Posterior cingulate gyrus (tissue), 11 donors: Measurements from ENCODE around the gene ERCC2.

ENCODE experiments used
- DNase-seq, 10 donors: peaks; one replicate each; pipeline versions ENCODE4 v3.0.0 to v3.0.0-alpha.2; 2020 to 2021; ENCODE audit warnings: mixed read lengths in 3 of 10
- intact Hi-C: fragments of 100-400 bp; cut with DNase I; formaldehyde crosslinking; loops from one replicate; pipeline ENCODE4 v1.15.1; 2023

ERCC2 gene

DNA sequence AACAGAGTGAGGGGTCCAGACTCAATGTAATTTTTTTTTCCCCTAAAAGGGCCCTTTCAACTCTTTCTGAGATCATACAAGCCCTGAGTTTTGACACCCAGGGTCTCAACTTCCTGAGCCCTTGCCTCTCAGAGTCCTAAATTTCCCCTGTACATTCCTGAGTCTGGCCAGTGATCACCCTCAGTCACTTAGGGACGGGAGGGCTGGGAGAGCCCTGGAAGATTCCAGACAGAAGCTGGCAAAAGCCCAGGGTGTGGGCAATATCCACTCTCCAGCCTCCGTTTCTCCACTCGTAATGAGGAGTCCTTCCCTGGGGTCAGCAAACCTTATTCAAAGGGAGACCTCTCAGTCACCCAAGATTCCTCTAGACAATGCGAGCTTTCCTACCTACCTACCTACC is 32.9 kb upstream of the ERCC2 start:
- peak in 2 of 10 donors; percentile 39 to 50 for DNase-seq
- intact Hi-C loops = no loop called here

DNA sequence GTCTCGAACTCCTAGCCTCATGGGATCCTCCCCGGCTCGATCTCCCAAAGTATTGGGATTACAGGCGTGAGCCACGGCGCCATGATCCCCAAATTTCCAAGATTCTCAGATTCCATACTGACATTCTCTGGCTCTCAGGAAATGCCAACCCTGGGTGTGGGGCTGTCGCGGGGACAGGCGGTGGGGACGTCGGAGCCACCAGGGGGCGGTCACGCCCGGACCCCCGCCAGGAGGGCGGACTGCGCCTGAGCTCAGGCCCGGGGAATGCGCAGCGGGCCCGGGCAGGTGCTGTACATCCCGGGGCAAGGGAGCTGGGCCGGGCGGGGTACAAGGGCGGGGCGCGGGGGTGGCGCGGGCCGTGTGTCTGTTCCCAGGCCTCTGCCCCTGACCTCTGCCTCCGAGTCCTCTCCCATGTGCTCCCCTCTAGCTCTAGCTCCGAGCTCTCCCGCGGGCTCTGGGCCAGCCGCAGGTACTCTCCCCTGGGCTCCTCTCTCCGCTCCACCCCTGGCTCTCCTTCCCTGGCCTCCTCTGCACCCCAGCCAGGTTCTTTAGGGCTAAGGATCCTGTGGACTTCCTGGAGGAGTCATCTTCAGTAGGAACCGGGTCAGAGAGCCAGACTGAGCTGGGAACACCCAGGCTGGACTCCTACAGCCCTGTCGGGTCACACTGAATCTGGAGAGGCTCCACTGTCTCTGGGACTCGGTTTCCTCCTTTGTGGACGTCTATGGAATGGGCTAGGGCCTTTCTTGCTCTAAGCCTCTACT is 32.1 kb upstream of the ERCC2 start:
- intact Hi-C loops = no loop called here
- peak in 2 of 10 donors; percentile 59 to 66 for DNase-seq

DNA sequence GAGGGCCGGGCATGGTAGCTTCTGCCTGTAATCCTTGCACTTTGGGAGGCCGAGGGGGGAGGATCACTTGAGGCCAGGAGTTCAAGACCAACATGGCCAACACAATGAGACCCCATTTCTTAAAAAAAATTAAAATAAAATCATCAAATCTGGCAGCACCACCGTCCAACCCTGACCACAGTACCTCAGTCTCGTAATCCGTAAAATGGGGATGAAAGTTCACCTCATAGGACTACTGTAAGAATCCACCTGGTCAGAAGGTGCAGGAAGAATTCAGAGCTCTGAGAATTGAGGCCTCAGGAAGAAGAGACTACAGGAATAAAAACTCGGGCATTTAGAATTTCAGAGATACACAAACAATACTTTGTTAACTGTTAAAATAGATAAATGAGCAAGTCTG is 31.4 kb upstream of the ERCC2 start:
- intact Hi-C loops = no loop called here
- DNase-seq = peak in 2 of 10 donors; percentile 24 to 39

DNA sequence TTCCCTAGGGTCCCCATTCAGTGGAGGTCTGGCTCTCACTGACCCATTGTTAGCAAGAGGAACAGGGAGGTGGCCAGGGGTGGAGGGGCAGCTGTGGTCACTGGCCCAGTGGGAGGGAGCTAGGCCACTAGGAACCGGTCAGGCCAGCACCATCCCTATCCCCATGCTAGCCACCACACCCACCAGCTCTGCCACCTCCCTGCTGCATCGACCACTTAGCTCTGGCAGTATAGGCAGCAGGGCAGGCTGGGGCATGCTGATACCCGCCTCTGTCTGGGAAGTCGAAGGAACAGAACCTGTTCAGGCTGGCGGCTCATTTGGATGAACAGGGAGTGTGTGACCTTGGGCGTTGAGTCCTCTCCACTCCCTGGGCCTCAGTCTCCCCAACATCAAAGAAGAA is 29.8 kb upstream of the ERCC2 start:
- intact Hi-C loops = no loop called here
- DNase-seq = peak in 2 of 10 donors; percentile 50 to 55

DNA sequence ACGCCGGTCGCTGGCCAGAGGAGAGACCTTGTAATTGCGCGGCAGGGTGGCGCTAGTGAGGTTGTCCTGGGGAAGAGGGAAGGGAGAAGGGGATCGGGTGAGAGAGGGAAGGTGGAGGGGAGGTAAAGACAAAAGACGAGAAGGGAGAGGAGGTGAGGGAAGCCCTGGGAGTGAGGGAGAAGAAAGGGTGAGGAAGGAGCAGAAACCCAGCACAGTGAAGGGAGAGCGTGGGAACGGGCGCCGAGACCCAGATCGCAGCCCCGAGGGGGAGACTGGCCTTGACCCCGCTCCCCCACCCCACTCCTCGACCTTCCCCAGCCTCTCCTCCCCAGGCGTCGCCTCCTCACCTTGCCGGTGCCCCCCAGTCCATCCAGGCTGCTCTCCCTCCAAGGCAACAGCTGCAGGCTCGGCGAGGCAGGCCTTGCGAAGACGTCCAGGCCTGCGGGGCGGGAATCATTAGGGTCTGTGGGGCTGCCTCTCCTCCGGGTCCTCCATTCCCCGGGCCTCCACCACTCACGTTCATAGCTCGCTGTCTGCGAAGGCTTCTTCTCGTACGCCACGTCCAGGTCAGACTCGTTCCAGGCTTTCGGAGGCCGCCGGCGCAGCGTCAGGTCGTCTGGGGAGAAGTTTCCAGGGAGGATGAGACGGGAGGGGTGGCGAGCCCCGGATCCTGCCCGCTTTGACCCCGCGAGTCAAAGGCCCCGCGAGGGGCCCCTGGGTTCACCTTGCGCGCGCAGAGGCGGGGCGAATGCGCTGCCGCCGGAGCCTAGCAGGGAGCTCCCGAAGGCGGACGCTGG is 25.6 kb upstream of the ERCC2 start:
- intact Hi-C loops = no loop called here
- peak in 1 of 10 donors; percentile 71 for DNase-seq

DNA sequence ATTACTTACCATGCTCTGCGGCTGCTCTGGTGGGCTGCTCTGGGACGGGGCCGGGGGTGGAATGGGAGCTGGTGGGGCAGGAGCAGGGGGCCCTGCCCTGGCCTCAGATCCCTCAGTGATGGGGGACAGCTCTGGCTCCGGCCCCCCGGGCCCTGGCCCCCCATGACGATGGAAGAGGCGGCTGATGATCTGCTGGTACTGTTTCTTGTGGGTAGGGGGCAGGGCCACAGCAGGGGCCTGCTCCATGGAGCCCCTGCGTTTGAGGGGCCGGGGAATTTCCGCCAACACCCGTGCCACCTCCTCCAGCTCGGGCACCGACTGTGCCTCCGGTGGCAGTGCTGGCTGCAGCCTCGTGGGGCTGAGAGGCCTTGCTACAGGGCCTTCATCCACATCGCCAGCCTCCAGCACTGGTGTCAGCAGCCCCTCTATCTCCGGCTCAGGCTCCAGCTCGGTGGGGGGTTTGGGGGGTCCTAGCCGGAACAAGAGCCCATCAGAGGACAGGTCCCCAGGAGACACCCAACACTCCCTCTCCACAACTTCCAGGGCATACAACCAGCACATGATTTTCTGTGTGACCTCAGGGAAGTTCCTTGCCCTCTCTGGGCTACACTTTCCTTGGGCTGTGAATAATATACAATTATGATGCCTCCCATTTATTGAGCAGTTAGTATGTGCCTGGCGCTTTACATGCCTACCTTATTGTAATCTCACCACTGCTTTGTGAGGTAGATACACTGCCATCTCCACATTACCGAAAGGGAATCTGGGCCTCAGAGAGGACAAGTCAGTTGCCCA is 21.7 kb upstream of the ERCC2 start:
- intact Hi-C loops = no loop called here
- DNase-seq = peak in 1 of 10 donors; percentile 46

DNA sequence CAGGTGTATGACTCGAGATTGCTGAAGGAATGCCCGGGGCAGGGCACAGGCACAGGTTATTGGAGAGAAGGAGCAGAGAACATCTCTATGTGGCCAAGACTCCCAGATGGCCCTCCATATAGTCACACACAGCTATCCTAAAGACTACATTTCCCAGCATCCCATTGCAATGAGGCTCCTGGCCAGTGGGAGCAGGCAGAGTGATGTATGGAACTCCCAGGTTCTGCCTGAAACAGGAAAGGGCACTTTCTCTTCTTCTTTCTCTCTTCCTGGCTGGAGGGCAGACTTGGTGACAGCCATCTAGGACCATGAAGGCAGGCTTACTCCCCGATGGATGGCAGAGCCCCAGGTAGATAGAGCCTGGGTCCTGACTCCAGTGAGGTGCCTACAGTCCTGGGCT is 21.0 kb upstream of the ERCC2 start:
- intact Hi-C loops = no loop called here
- peak in 1 of 10 donors; percentile 7 for DNase-seq

DNA sequence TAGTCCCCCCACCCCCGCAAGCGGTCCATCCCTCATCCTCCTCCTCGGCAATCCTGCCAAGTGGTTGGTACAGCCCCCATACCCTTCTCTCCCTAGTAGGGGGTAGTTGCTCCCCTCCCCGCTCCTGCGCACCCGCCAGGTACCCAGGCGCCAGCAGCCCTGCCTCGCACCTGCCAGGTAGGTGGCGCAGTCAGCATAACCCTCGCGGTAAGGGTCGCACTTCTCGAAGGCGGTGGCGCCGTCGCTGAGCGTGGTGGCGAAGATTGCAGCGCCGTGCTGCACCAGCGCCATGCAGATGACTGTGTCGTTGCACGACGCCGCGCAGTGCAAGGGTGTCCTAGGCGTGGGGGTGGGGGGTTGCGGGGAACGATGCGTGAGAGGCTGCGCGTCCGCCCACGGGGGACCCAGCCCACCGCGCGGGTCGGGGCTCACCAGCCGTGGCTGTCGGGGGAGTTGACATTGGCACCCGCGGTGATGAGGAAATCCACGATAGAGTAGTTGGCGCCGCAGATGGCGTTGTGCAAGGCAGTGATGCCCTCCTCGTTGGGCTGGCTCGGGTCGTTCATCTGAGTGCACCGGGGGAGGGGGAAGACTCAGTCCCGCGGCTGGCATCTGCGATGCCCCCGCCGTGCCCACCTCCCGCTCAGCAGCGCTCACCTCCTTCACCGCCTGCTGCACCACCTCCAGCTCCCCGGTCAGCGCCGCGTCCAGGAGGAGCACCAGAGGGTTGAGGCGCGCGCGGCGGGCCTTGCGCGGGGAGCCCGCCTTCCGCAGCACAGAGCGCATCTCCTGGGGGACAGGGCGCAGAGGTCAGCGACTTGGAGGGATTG is 15.2 kb upstream of the ERCC2 start:
- DNase-seq = peak in 1 of 10 donors; percentile 57

DNA sequence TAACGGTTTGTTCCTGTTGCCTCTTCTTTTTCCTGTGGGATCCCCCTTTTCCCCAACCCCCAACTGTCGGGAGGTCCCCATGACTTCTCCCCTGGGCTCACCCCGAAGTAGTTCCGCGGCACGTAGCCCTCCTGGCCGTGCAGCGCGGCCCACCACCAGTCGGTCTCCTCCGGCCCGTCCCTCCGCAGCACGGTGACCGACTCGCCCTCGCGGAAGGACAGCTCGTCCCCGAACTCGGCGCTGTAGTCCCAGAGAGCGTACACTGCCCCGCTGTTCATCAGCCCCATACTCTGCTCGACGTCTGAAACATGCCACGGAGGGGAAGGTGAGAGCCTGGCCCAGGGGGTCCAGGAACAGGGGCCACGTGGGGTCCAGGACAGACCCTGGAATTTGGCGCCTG is 12.1 kb upstream of the ERCC2 start:
- no peak for DNase-seq
- intact Hi-C loops = no loop called here

More for the DNA sequence above, 15.2 kb upstream of the ERCC2 start:
- intact Hi-C loops = no loop called here

DNA sequence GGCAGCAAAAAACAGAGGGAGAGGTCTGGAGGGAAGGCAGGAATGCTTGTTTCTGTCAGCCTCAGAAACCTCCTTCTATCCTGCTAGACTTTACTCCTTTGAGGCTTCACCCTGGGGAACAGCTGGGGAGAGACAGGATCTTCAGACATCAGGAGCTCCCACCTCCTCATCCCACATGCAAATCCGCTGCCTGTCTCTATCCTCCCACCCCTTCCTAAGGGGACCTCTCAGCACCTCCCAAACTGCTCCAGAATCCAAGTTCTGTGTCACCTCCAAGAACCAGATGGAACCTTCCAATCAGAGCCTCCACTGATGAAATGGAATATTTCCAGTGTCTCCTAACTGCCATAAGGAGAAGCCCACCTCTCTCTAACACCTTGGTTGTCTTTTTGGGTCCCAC is 9.7 kb upstream of the ERCC2 start:
- intact Hi-C loops = no loop called here
- DNase-seq = no peak

DNA sequence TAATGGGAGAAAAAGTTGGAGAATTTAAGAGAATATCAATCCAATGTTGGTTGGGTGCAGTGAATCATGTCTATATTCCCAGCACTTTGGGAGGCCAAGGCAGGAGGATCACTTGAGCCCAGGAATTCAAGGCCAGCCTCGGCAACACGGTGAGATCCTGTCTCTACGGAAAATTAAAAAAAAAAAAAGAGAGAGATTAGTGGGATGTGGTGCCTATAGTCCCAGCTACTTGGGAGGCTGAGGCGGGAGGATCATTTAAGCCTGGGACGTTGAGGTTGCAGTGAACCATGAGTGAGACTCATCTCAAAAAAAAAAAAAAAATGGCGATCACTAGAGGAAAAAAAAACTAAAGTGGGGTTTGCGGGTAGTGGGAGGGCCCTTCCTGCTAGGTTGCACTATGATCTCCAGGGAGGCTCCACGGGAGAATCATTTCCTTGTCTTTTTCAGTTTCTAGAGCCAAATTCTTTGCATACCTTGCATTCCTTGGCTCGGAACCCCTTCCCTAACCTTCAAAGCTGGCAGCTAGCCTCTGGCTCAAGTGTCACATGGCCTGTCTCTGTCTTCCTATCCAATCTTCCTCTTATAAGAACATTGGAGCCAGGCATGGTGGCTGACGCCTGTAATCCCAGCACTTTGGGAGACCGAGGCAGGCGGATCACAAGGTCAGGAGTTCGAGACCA is 5.8 kb upstream of the ERCC2 start:
- DNase-seq = no peak
- intact Hi-C loops = no loop called here

DNA sequence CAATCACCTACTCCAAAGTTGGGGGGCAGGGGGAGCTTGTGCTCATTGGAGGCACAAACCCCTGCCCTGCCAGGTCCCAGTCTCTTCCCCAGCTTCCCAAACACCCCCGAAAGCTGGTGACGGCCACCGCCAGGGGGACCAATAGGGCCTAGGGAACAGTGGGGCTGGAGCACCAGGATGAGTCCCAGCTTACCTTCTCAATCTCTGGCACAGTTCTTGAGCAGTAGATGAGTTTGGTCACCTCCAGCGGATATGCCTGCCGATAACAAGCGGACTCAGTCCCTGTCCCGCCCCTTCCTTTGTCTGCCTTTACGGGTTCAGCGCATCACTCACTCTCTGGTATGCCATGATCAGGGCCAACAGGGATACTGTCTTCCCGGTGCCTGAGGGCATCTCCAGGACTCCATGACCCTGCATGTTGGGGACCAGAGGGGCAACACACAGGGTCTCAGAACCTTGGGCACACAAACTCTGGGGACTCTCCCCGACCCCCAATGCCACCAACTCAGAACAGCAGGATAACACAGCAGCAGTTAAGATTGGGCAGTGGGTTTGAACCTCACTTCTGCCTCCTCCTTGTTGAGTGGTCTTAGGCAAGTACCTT is 1.5 kb downstream of the ERCC2 start:
- peak in 1 of 10 donors; percentile 68 for DNase-seq
- intact Hi-C loops = no loop called here

DNA sequence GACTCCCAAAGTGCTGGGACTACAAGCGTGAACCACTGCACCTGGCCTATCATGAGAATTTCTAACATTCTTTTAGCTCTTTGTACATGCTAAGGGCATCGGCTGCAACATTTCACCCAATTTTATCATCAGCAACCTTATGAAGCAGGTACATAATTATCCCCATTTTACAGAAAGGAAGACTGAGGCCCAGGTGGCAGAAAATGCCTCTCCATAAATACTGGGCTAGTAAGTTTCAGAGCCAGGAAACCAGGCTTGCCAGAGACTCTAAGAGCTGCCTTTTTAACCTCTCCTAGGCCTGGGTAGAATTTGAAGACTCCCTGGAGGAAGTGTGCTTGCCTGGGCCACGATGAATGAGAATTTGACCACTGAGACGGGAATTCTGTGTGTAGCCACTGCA is 2.2 kb downstream of the ERCC2 start:
- DNase-seq = no peak

DNA sequence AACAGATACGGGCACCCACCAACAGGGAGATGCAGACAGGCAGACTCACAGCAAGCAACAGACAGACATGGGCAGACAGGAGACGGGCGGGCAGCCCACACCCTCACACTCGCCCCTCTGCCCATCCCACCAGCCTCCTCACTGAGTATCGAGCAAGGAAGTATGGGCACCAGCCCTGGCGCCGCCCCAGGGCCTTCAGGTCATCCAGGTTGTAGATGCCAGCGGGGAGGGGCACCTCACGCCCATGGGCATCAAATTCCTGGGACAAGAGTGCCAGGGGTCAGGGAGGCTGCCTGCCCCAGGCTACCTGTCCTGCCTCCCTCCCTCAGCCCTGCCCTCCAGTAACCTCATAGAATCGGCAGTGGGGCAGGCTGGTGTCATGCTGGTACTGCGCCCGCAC is 5.7 kb downstream of the ERCC2 start:
- no peak for DNase-seq
- intact Hi-C loops = no loop called here

More for the DNA sequence above, 2.2 kb downstream of the ERCC2 start:
- intact Hi-C loops = no loop called here

DNA sequence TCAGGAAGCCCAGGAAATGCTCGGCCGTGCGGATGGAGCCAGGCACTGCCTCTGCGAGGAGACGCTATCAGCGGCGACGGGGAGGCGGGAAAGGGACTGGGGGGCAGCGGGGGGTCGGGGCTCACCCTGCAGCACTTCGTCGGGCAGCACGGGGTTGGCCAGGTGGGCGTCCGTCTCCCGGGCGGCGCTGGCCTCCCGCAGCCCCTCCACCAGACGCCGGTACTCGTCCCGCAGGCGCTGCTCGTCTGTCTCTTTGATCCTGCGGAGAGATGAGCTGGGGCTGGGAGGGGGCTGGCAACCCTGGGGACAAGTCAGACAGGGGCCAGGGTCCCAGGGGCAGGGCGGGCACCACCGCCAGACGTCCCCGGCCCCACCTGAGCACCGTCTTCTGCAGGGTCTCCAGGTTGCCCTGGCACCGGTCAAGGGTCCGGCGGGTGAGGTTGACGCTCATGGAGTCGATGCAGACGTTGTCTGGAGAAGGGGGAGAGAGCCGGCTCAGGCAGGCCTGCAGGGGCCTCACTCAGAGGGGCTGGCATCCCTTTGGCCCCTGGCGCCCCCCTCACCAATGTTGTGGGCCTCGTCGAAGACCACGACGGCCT is 6.4 kb downstream of the ERCC2 start:
- intact Hi-C loops = no loop called here
- DNase-seq = peak in 1 of 10 donors; percentile 75

DNA sequence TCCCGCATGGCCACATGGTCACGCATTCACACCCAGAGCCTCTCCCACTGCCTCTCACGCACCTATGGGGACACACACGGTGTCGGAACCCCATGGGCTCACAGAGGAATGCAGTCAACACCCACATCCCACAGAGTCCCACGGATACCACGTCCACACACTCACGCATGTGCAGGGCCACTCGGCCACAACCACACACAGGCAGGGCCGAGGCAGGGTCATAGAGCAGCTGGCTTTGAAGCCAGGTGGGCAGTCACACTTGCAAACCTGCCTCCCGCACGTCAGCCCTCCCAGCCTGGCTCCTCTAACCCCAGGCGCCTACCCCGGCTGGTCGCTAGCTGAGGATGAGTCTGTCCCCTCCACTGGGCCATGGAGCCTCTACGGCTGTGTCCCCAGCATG is 8.1 kb downstream of the ERCC2 start:
- no peak for DNase-seq
- intact Hi-C loops = no loop called here

DNA sequence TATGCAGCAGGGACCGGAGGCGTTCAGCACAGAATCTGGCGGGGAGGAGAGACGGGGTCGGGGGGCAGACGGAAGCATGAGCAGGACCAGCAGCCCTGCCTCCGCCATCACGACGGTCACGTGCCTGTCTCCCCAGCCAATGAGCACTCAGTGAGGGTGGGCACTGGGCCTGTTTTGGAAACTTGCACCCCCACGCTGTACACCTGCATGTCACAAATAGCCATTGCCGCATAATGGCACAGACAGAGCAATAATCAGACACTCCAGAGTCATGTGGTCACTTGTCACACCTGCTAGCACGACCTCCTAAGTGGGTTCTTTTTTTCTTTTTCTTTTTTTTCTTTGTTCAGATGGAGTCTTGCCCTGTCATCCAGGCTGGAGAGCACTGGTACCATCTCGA is 8.8 kb downstream of the ERCC2 start:
- DNase-seq = no peak
- intact Hi-C loops = no loop called here

DNA sequence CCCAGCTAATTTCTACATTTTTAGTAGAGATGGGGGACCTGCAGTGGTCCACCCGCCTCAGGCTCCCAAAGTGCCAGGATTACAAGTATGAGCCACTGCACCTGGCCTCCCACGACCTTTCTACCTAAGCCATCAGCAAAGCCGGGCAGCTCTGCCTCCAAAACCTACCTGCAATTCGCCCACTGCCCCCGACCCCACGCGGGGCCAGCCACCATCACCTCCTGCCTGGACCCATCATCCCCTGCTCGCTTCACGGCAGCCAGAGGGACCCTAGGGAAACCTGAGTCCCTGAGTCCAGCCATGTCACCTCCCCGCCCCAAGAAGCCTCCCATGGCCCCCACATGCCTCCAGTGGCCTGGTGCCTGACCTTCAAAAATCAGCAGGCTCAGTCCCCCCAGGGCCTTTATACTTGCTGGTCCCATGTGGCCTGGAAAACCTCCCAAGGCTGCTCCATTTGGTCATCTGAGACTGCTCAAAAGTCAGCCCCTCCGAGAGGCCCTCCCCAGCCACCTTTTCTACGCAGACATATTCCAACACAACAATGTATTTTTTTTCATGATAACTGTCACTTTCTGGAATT is 12.1 kb downstream of the ERCC2 start:
- DNase-seq = no peak
- intact Hi-C loops = no loop called here

DNA sequence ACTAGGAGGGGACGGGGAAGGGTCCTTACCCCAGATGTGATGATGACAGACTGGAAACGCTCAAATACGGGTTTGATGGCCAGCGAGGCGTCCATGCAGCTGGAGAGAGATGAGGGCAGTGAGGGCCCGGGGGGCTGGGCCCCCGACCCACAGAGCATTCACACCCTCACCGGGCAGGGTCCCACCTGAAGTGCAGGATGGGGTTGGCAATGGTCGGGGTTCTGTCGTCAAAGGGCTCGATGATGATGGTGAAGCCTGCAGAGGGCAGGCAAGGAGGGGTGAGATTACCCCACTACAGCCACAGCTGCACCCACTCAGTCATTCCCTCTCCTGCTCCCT is 13.0 kb downstream of the ERCC2 start:
- intact Hi-C loops = no loop called here
- no peak for DNase-seq
